Peyer's patch (tissue), 4 donors: Measurements from ENCODE around the gene HSF4. TPM values are rescaled to one million over a fixed set of nuclear protein-coding genes. Genes with fewer than 3 reads are reported as not detected.

Experiments used
- DNase-seq, 3 donors: peaks; one replicate each; pipeline ENCODE4 v3.0.0-alpha.2; 2017 to 2019
- H3K27ac ChIP-seq, 4 donors: fragments of 200-600 bp; sonication (generic); one replicate each; pipeline ENCODE4 v1.5.1; 2016 to 2019
- H3K27me3 ChIP-seq, 2 donors: fragments of 200-600 bp; sonication (generic); one replicate each; pipeline ENCODE4 v1.5.1; 2019
- H3K36me3 ChIP-seq, 3 donors: fragments of 200-600 bp; sonication (generic); one replicate each; pipeline ENCODE4 v1.5.1; 2016 to 2019
- H3K4me1 ChIP-seq, 4 donors: fragments of 200-600 bp; sonication (generic); one replicate each; pipeline ENCODE4 v1.5.1; 2016 to 2019
- H3K4me3 ChIP-seq, 4 donors: fragments of 200-600 bp; sonication (generic); 1 replicate in 3 of 4; 2 replicates in 1 of 4; pipeline ENCODE4 v1.5.1; 2016 to 2019; ENCODE audit warnings: mild to moderate bottlenecking in 1 of 4
- H3K9me3 ChIP-seq, 4 donors: fragments of 200-600 bp; sonication (generic); one replicate each; pipeline ENCODE4 v1.5.1; 2016 to 2019; ENCODE audit warnings: mild to moderate bottlenecking in 1 of 4
- POLR2A ChIP-seq, 2 donors: fragments of 450-650 bp; IDR thresholded peaks; one replicate each; pipeline ENCODE4 v1.5.1; 2017; ENCODE audit warnings: antibody characterized with exemption in 2 of 2, mild to moderate bottlenecking in 2 of 2, moderate library complexity in 2 of 2
- total RNA-seq, 4 donors: library from RNA; depleted of rRNA; stranded (reverse); fragments of >200 nt; gene quantifications; one replicate each; pipeline ENCODE4 v1.1.0, GENCODE V29; 2016
- TF ChIP-seq, protein P1 (sequence below), 6 experiments: fragments of 450-650 bp in 4 of 6; fragments of 200-600 bp in 2 of 6; sonication (generic) in 1 of 6; IDR thresholded peaks; one replicate each; pipeline ENCODE4 v1.5.1; 2017 to 2019; ENCODE audit warnings: antibody characterized with exemption in 6 of 6, mild to moderate bottlenecking in 3 of 6, moderate library complexity in 1 of 6

The HSF4 gene
- total RNA-seq, 4 donors from 2014 or later = 15.6 to 140 (median 69.8) TPM

DNA sequence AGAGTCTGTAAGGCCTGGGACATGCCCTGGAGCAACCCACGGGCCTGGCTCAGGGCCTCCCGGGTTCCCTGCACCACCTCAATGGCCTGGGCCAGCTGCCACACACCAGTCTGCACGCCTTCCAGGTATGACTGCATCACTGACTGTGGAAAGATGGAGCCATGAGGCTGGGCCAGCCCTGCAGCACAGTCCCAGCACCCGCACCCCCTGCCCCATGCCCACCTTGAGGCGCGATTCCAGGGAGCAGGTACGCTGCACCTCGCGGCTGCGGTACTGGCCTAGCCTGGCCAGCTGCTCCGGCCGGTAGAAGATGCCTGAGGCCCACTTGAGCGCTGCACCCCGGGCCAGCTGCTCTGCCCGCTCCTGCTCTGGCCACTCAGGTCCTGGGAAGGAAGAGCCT is 24.3 kb downstream of the HSF4 start:
- Histone ChIP-seq H3K4me3 (no peak overlapping the region), H3K4me1 (peaks cover 3 to 43% (median 28%) of the 10 kb centered on the region in 4 donors)

DNA sequence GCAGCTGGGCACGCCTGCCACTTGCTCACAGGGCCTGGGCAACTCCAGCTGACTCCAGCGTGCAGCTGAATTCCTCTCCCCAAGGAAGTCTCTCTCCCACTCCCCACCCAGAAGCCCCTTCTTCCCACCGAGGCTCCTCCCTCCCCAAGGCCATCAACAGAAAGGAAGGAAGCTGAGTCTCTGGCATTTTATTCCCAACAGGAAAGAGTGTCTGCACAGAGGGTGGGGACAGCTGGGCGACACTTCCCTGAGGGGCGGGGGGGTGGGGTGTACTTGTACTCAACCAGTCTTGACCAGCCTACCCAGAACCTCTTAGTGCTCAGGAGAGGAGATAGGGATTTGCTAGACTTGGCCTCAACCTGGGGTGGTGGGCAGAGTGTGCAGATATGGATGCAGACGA is 25.5 kb downstream of the HSF4 start, which contains the start of gene EXOC3L1:
TSS of gene EXOC3L1 (minus strand) at position 96 of the 400 bp plus-strand sequence. CDS start 460 bp downstream, outside the sequence.
- Histone ChIP-seq H3K36me3 (peaks cover 0 to 11% (median 0%) of the 10 kb centered on the region in 3 donors), H3K4me1 (peaks cover 3 to 38% (median 20%) of the 10 kb centered on the region in 4 donors), H3K4me3 (no peak within 1 kb of the TSS), H3K27ac (peak within 1 kb of the TSS in 1 of 4 donors; percentile 8), H3K27me3 (no peaks in the 10 kb centered on the region), H3K9me3 (no peaks in the 10 kb centered on the region)
- no peak for DNase-seq
- no peak for TF ChIP-seq POLR2A (IDR thresholded peaks at IDR 0.05)
- TF ChIP-seq, protein P1, sequence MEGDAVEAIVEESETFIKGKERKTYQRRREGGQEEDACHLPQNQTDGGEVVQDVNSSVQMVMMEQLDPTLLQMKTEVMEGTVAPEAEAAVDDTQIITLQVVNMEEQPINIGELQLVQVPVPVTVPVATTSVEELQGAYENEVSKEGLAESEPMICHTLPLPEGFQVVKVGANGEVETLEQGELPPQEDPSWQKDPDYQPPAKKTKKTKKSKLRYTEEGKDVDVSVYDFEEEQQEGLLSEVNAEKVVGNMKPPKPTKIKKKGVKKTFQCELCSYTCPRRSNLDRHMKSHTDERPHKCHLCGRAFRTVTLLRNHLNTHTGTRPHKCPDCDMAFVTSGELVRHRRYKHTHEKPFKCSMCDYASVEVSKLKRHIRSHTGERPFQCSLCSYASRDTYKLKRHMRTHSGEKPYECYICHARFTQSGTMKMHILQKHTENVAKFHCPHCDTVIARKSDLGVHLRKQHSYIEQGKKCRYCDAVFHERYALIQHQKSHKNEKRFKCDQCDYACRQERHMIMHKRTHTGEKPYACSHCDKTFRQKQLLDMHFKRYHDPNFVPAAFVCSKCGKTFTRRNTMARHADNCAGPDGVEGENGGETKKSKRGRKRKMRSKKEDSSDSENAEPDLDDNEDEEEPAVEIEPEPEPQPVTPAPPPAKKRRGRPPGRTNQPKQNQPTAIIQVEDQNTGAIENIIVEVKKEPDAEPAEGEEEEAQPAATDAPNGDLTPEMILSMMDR (IDR thresholded peaks at IDR 0.05) = no peak

More for the DNA sequence above, 24.3 kb downstream of the HSF4 start:
- no peaks in the 10 kb centered on the region for H3K9me3 ChIP-seq
- no peak for TF ChIP-seq POLR2A (IDR thresholded peaks at IDR 0.05)
- TF ChIP-seq, protein P1 (IDR thresholded peaks at IDR 0.05) = no peak
- H3K36me3 ChIP-seq = no peaks in the 10 kb centered on the region
- H3K27ac ChIP-seq = no peak overlapping the region
- H3K27me3 ChIP-seq = no peaks in the 10 kb centered on the region
- no peak for DNase-seq

DNA sequence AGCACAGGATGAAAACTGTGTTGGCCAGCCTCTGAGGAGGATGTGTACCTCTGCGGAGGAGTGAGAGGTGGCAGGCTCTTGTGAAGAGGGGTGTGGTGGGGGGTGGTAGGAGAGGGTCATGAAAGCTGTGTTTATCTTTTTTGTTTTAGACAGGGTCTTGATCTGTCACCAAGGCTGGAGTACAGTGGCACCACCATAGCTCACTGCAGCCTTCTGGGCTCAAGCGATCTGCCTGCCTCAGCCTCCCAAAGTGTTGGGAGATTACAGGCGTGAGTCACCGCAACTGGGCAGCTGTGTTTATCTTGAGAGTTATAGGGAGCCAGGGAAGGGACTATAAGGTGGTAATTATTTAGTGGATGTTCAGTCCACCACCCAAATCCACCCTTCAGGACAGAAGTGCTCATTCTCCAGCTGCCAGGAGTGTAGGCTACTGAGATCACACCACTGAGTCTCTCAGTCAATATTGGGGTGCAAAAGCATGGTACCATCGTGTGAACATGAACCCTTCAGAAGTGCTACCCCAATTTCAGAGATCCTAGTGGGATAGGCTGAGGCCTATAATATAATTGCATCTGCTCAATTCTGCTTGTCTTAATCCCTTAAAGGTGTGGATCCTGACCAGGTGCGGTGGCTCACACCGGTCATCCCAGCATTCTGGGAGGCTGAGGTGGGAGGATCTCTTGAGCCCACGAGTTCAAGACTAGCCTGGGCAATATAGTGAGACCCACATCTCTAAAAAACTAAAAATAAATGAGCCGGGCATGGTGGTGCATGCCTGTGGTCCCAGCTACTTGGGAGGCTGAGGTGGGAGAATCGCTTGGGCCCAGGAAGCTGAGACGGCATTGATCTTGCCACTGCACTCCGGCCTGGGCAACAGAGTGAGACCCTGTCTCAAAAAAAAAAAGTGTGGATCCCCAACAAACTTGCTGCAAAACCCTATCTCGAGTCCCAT is 26.2 kb downstream of the HSF4 start:
- H3K4me3 ChIP-seq = no peak overlapping the region
- H3K27me3 ChIP-seq = no peaks in the 10 kb centered on the region
- DNase-seq = no peak
- H3K9me3 ChIP-seq = no peaks in the 10 kb centered on the region
- peaks cover 0 to 32% (median 15%) of the 10 kb centered on the region in 4 donors for H3K4me1 ChIP-seq
- H3K36me3 ChIP-seq = peaks cover 0 to 18% (median 0%) of the 10 kb centered on the region in 3 donors
- TF ChIP-seq, protein P1 (IDR thresholded peaks at IDR 0.05) = no peak
- no peak for TF ChIP-seq POLR2A (IDR thresholded peaks at IDR 0.05)
- peak overlapping the region in 1 of 4 donors; percentile 8 for H3K27ac ChIP-seq

DNA sequence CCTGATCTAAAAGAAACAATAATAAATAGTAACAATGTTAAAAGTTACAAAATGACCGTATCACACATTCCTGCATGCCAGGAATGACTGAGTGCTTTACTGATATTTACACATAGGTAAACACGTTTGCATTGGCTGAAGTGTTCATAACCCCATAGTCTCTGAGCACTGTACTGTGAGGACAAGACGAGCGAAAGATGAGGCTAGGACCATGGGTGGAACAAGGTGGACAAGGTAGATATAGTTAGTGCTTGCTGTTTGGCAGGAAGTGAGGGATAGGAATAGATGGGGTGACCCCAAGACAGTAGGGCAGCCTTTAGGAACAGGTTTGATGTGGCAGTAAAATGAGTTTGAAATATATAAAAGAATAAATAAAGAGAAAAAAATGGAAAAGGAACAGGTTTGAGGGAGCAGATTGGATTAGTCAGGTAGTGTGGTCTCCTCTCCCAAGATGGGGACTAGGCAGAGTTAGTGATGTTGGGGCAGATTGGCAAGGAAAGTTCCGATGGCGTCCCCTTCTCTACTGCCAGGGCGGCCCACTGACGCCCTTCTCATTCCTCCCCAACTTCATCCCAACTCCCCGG is 27.0 kb downstream of the HSF4 start:
- no peaks in the 10 kb centered on the region for H3K9me3 ChIP-seq
- TF ChIP-seq, protein P1 (IDR thresholded peaks at IDR 0.05) = no peak
- TF ChIP-seq POLR2A (IDR thresholded peaks at IDR 0.05) = no peak
- H3K27ac ChIP-seq = peak overlapping the region in 1 of 4 donors; percentile 81
- no peak for DNase-seq
- peak overlapping the region; percentile 56 to 98 (median 88) for H3K4me3 ChIP-seq
- H3K36me3 ChIP-seq = peaks cover 0 to 26% (median 0%) of the 10 kb centered on the region in 3 donors
- H3K27me3 ChIP-seq = no peaks in the 10 kb centered on the region
- peaks cover 0 to 27% (median 15%) of the 10 kb centered on the region in 4 donors for H3K4me1 ChIP-seq

DNA sequence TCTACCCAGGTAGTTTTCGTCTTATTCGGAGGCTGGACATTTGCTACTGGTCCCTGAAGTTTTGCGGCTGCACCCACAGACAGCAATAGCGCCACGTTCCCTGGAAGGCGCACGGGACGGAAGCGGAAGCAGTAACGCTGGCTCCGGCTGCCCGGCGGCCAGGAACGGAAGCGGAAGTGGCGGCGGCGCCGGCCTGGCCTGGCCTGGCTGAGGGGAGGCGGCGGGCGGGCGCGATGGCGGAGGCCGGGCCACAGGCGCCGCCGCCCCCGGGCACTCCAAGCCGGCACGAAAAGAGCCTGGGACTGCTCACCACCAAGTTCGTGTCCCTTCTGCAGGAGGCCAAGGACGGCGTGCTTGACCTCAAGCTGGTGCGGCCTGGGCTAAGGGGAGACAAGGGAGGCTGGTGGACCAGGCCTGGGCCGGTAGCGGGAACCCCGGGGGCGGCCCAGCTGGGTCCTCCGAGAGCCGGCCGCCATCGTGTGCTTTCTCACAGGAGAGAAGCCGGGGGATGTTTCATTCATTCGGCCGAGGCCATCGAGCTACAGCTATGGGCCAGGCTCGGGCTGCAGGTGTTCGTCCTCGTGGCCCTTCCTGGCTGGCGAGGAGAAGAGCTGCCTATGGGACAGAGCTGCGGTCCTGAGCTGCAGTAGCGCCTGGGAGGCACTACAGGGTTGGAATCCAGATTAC is 27.6 kb downstream of the HSF4 start, which contains the start of gene E2F4:
TSS of gene E2F4 (plus strand) at position 161 of the 687 bp plus-strand sequence. CDS start at position 234, 73 bp downstream.
- Histone ChIP-seq H3K4me1 (peaks cover 0 to 27% (median 15%) of the 10 kb centered on the region in 4 donors), H3K4me3 (peak within 1 kb of the TSS; percentile 56 to 98 (median 88)), H3K9me3 (no peaks in the 10 kb centered on the region), H3K27ac (peak within 1 kb of the TSS; percentile 56 to 81 (median 70)), H3K27me3 (no peaks in the 10 kb centered on the region), H3K36me3 (peaks cover 0 to 32% (median 0%) of the 10 kb centered on the region in 3 donors)
- peak; percentile 90 to 96 (median 93) for DNase-seq
- TF ChIP-seq POLR2A (IDR thresholded peaks at IDR 0.05) = peak; percentile 42 to 77
- TF ChIP-seq, protein P1 (IDR thresholded peaks at IDR 0.05) = no peak
